ENCODE data around the gene HSF5. TPM values are rescaled to one million over a fixed set of nuclear protein-coding genes. Genes with fewer than 3 reads are reported as not detected.

Gene HSF5
- total RNA-seq, 2 donors from 2014 or later: 0.09 to 0.22 TPM

- Histone ChIP-seq H3K9me3 (ENCODE audit: control insufficient read depth, low read length) (no peaks in the 10 kb centered on the region), H3K4me1 (ENCODE audit: control insufficient read depth, insufficient read depth, low read length) (no peaks in the 10 kb centered on the region), H3K27me3 (ENCODE audit: control insufficient read depth, insufficient read depth, low read length, poor library complexity, severe bottlenecking) (no peaks in the 10 kb centered on the region), H3K36me3 (ENCODE audit: control insufficient read depth, insufficient read depth, low read length) (no peaks in the 10 kb centered on the region), H3K9ac (ENCODE audit: extremely low read depth, low read length, poor library complexity, severe bottlenecking) (no peak overlapping the region), H3K27ac (ENCODE audit: low read depth, low read length) (no peak overlapping the region), H3K4me3 (ENCODE audit: low read length) (no peak overlapping the region)
- Mint-ChIP-seq H3K36me3 (ENCODE audit: low read depth) (no peaks in the 10 kb centered on the region), H3K27me3 (ENCODE audit: insufficient read depth) (no peaks in the 10 kb centered on the region), H3K4me1 (peaks cover 13% of the 10 kb centered on the region), H3K27ac (no peak overlapping the region), H3K9me3 (no peaks in the 10 kb centered on the region), H3K4me3 (no peak overlapping the region)
- no peak for TF ChIP-seq CTCF (conservative IDR thresholded peaks at IDR 0.05)
- WGBS, 2 experiments (ENCODE audit: insufficient coverage in 1 of 2, insufficient read length in 1 of 2): 84 to 90% methylated on average over 2 to 3 of the region's 3 CpGs
- DNase-seq: no peak
These were observed 101.5 kb downstream of the HSF5 start for GRCh38 chr17:58386708-58387107.

- no peak overlapping the region for H3K4me3 Mint-ChIP-seq
- H3K9me3 Mint-ChIP-seq: no peaks in the 10 kb centered on the region
- no peaks in the 10 kb centered on the region for H3K27me3 Mint-ChIP-seq (ENCODE audit: insufficient read depth)
- no peaks in the 10 kb centered on the region for H3K36me3 ChIP-seq (ENCODE audit: control insufficient read depth, insufficient read depth, low read length)
- 89 to 100% methylated on average over 2 to 4 of the region's 4 CpGs for WGBS, 2 experiments (ENCODE audit: insufficient coverage in 1 of 2, insufficient read length in 1 of 2)
- no peaks in the 10 kb centered on the region for H3K27me3 ChIP-seq (ENCODE audit: control insufficient read depth, insufficient read depth, low read length, poor library complexity, severe bottlenecking)
- no peaks in the 10 kb centered on the region for H3K9me3 ChIP-seq (ENCODE audit: control insufficient read depth, low read length)
- no peaks in the 10 kb centered on the region for H3K36me3 Mint-ChIP-seq (ENCODE audit: low read depth)
- H3K4me3 ChIP-seq (ENCODE audit: low read length): no peak overlapping the region
- H3K27ac ChIP-seq (ENCODE audit: low read depth, low read length): no peak overlapping the region
- DNase-seq: no peak
- no peak for TF ChIP-seq CTCF (conservative IDR thresholded peaks at IDR 0.05)
- peaks cover 13% of the 10 kb centered on the region for H3K4me1 Mint-ChIP-seq
- H3K27ac Mint-ChIP-seq: no peak overlapping the region
- no peak overlapping the region for H3K9ac ChIP-seq (ENCODE audit: extremely low read depth, low read length, poor library complexity, severe bottlenecking)
- no peaks in the 10 kb centered on the region for H3K4me1 ChIP-seq (ENCODE audit: control insufficient read depth, insufficient read depth, low read length)
These were observed 102.8 kb downstream of the HSF5 start for GRCh38 chr17:58385359-58385899.

- WGBS, 2 experiments (ENCODE audit: insufficient coverage in 1 of 2, insufficient read length in 1 of 2): 89 to 97% methylated on average over 3 of the region's 3 CpGs
- no peak for TF ChIP-seq CTCF (conservative IDR thresholded peaks at IDR 0.05)
- H3K36me3 ChIP-seq (ENCODE audit: control insufficient read depth, insufficient read depth, low read length): no peaks in the 10 kb centered on the region
- H3K4me1 ChIP-seq (ENCODE audit: control insufficient read depth, insufficient read depth, low read length): no peaks in the 10 kb centered on the region
- Mint-ChIP-seq H3K4me1 (peaks cover 13% of the 10 kb centered on the region), H3K36me3 (ENCODE audit: low read depth) (no peaks in the 10 kb centered on the region), H3K27me3 (ENCODE audit: insufficient read depth) (no peaks in the 10 kb centered on the region), H3K9me3 (no peaks in the 10 kb centered on the region), H3K4me3 (no peak overlapping the region), H3K27ac (no peak overlapping the region)
- H3K9ac ChIP-seq (ENCODE audit: extremely low read depth, low read length, poor library complexity, severe bottlenecking): no peak overlapping the region
- DNase-seq: no peak
- H3K27ac ChIP-seq (ENCODE audit: low read depth, low read length): no peak overlapping the region
- no peaks in the 10 kb centered on the region for H3K27me3 ChIP-seq (ENCODE audit: control insufficient read depth, insufficient read depth, low read length, poor library complexity, severe bottlenecking)
- H3K4me3 ChIP-seq (ENCODE audit: low read length): no peak overlapping the region
- H3K9me3 ChIP-seq (ENCODE audit: control insufficient read depth, low read length): no peaks in the 10 kb centered on the region
These were observed 103.3 kb downstream of the HSF5 start for GRCh38 chr17:58384897-58385296.
